Non-pigmented ciliary epithelial cell (primary cell): ENCODE measurements around the gene OPHN1.

Source experiments
- DNase-seq: peaks from one replicate; pipeline ENCODE4 v3.0.0-alpha.2; 2010; ENCODE audit warnings: low read depth

Gene OPHN1, protein sequence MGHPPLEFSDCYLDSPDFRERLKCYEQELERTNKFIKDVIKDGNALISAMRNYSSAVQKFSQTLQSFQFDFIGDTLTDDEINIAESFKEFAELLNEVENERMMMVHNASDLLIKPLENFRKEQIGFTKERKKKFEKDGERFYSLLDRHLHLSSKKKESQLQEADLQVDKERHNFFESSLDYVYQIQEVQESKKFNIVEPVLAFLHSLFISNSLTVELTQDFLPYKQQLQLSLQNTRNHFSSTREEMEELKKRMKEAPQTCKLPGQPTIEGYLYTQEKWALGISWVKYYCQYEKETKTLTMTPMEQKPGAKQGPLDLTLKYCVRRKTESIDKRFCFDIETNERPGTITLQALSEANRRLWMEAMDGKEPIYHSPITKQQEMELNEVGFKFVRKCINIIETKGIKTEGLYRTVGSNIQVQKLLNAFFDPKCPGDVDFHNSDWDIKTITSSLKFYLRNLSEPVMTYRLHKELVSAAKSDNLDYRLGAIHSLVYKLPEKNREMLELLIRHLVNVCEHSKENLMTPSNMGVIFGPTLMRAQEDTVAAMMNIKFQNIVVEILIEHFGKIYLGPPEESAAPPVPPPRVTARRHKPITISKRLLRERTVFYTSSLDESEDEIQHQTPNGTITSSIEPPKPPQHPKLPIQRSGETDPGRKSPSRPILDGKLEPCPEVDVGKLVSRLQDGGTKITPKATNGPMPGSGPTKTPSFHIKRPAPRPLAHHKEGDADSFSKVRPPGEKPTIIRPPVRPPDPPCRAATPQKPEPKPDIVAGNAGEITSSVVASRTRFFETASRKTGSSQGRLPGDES

GRCh38 chrX:68433155-68433980 lies at the start of gene OPHN1:
TSS of gene OPHN1 (minus strand) at chrX:68433495. CDS start at chrX:68433020, 475 bp downstream.
- DNase-seq: no peak

- DNase-seq: no peak
These were observed 47.7 kb upstream of the OPHN1 start for GRCh38 chrX:68480969-68481368.

DNA sequence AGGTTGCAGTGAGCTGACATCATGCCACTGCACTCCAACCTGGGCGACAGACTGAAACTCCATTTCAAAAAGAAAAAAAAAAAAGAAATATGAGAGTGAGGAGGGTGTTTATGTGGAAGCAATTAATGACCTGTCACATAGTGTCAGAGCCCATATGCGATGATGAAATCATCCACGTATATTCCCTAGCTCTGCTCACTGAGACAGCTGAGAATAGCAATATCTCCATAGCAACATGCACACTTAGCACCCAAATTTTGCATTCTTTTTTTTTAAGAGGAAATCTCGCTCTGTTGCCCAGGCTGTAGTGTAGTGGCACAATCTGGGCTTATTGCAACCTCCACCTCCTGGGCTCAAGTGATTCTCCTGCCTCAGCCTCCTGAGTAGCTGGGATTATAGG lies 31.5 kb upstream of the OPHN1 start:
- DNase-seq: no peak

- no peak for DNase-seq
These were observed 30.6 kb upstream of the OPHN1 start for GRCh38 chrX:68463880-68464279.

- DNase-seq: no peak
These were observed 29.4 kb upstream of the OPHN1 start for GRCh38 chrX:68462653-68463052.

DNA sequence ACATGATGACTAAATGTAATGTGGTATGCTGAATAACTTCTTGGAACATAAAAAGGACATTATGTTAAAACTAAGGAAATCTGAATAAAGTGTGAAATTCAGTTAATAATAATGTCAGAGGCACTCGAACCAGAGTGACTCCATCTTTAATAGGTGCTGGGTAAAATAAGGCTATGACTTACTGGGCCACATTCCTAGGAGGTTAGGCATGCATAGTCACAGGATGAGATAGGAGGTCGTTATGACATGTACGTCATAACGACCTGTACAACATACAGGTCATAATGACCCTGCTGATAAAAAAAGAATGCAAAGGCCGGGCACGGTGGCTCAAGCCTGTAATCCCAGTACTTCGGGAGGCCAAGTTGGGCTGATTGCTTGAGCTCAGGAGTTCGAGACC lies 28.9 kb upstream of the OPHN1 start:
- DNase-seq: peak; percentile 31

GRCh38 chrX:68461576-68461975 lies 28.3 kb upstream of the OPHN1 start:
- no peak for DNase-seq

- no peak for DNase-seq
These were observed 27.8 kb upstream of the OPHN1 start for GRCh38 chrX:68461093-68461492.

DNA sequence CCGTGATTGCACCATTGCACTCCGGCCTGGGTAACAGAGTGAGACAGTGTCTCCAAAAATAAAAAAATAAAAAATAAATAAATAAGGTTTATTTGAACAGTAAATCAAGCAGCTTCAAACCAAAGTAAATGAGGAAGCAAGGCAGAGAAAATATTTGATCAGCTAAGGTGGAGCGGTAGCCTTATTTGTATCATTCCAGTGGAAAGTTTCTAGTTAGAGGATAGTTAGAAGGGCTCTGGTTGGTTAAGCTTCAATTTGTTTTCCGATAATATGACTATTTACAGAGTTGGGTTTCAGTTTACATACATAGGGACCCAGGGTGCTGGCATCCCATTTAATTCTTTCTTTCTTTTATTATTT lies 21.8 kb upstream of the OPHN1 start:
- no peak for DNase-seq

- DNase-seq: no peak
These were observed 21.3 kb upstream of the OPHN1 start for GRCh38 chrX:68454476-68455150.

GRCh38 chrX:68451720-68452119 lies 18.4 kb upstream of the OPHN1 start:
- DNase-seq: no peak

- DNase-seq: no peak
These were observed 10.0 kb upstream of the OPHN1 start for GRCh38 chrX:68443155-68443868.

- no peak for DNase-seq
These were observed 7.6 kb upstream of the OPHN1 start for GRCh38 chrX:68440940-68441339.

DNA sequence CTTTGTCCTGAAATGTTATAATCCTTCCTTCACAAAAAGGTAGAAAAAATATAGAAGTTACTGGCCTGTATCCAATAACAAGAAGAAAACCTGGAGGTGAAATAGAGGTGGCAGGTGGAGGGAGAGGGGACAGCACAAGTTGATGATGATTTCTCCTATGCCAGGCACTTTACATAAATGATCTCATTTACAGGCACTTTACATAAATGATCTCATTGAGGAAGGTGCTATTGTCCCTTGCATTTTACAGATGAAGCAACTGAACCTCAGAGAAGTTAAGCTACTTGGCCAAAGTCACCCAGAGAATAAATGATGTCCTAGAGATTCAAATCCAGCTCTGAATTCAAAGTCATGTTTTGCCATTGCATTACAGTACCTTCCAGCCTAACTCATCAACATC lies 7.1 kb upstream of the OPHN1 start:
- no peak for DNase-seq

- no peak for DNase-seq
These were observed 6.0 kb upstream of the OPHN1 start for GRCh38 chrX:68439341-68439740.

DNA sequence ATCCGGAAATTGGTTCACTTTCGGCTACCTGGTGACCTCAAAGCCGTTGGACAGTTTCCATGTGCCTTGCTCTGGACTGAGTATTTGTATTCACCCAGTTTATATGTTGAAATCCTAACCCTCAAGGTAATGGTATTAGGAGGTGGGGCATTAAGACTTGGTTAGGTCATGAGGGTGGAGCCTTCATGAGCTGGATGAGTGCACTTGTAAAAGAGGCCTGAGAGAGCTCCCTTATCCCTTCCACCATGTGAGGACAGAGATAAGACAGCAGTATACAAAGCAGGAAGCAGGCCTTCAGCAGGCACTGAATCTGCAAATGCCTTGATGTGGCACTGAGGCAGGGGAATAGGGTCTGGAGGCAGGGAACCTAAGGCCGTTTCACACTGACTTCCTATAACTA lies 5.3 kb upstream of the OPHN1 start:
- no peak for DNase-seq

DNA sequence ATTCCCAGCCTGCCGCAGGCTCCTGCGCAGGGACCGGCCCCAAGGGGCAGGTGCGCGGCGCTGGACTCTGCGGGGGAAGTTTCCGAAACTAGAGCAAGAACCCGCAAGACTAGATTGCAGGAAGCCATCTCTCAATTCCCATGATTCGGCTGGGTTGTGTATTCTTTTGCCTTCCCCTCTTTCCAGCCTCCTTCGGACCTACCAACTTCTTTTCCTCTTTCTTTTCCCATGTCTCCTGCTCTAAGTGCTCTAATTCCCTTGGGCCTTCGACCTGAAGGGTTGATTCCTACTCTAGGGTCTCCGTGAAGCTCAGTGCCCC lies 645 bp upstream of the OPHN1 start:
- DNase-seq: no peak

GRCh38 chrX:68432648-68433047 lies 647 bp downstream of the OPHN1 start:
- DNase-seq: no peak

- no peak for DNase-seq
These were observed 1.5 kb downstream of the OPHN1 start for GRCh38 chrX:68431836-68432235.

DNA sequence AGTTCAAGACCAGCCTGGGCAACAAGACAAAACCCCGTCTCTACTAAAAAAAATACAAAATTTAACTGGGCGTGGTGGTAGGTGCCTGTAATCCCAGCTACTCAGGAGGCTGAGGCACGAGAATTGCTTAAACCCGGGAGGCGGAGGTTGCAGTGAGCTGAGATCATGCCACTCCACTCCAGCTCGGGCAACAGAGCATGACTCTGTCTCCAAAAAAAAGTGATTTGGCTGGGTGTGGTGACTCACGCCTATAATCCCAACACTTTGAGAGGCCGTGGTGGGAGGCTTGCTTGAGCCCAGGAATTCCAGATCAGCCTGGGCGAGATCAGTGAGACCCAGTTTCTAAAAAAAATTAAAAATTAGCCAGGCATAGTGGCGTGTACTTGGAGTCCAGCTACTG lies 4.1 kb downstream of the OPHN1 start:
- DNase-seq: no peak

DNA sequence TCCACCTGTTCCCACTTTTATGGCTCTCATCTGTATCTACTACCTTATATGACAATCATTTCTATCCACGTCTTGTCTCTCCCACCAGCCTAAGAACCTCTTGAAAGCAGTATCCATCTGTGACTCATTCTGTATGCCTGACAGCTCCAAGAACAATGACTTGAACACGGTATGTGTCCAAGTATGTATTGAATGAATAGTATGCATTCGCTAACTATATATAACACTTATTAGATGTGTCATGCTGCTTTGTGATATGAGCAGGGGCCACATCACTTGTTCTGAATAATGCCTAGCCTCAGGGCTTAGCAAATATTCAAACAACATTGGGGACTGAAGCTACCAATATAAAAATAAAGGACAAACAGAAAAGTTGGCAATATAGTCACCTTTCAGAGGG lies 4.9 kb downstream of the OPHN1 start:
- no peak for DNase-seq

DNA sequence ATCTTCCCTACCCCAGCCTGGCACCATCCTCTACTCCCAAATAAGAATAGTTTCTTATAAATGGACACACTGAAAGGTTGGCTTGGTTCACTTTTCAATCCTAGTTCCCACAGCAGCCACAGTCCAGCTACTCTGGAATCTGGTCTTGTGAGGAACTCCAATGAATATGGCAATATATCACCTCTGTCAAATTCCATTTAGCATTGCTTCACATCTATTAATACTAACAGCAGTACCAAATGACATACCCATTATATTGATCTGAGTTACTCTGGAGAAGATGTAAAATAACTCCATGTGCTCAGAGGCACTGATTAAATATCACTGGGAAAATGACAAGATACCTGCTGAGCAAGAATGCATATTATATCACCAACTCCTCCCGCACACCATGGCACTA lies 8.6 kb downstream of the OPHN1 start:
- DNase-seq: no peak
